ENCODE measurements around the gene SAMD4A.
A peak's percentile ranks its signal among the peaks of the same experiment; 100 is the strongest.
"Not testable (repeated sequence)": the region's sequence is repeated elsewhere in the genome, so short reads cannot be mapped to it uniquely, and the experiment has no call there.

Gene SAMD4A

GRCh38 chr14:54796961-54797360, 230.0 kb downstream of the SAMD4A start:
- no peak overlapping the region for H3K4me3 ChIP-seq (ENCODE audit: control insufficient read depth, low read depth, low read length)
- DNase-seq (ENCODE audit: low read depth) = peak; percentile 84
- TF ChIP-seq, protein P1, sequence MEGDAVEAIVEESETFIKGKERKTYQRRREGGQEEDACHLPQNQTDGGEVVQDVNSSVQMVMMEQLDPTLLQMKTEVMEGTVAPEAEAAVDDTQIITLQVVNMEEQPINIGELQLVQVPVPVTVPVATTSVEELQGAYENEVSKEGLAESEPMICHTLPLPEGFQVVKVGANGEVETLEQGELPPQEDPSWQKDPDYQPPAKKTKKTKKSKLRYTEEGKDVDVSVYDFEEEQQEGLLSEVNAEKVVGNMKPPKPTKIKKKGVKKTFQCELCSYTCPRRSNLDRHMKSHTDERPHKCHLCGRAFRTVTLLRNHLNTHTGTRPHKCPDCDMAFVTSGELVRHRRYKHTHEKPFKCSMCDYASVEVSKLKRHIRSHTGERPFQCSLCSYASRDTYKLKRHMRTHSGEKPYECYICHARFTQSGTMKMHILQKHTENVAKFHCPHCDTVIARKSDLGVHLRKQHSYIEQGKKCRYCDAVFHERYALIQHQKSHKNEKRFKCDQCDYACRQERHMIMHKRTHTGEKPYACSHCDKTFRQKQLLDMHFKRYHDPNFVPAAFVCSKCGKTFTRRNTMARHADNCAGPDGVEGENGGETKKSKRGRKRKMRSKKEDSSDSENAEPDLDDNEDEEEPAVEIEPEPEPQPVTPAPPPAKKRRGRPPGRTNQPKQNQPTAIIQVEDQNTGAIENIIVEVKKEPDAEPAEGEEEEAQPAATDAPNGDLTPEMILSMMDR (conservative IDR thresholded peaks at IDR 0.05; ENCODE audit: control insufficient read depth, insufficient read depth, low read depth, low read length) = no peak

DNA sequence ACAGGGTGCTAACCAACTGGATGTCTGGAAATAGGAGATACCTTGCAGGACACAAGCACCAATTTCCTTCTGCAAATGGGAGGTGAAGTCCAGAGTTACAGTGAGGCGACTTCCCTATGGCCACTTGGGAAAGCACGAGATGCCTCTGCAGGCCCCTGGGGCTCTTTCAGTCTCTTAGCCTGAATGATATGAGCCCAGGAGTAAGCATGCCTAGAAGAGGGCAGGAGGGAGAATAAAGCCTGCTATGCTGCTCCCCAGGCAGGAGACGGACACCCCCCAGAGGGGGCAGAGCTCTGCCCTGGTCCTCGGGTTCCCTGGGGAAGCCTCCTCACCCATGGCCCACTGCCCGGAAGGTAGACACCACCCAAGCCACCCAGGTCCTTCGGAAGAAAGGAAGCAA, 230.6 kb downstream of the SAMD4A start:
- H3K4me3 ChIP-seq (ENCODE audit: control insufficient read depth, low read depth, low read length) = no peak overlapping the region
- TF ChIP-seq, protein P1 (conservative IDR thresholded peaks at IDR 0.05; ENCODE audit: control insufficient read depth, insufficient read depth, low read depth, low read length) = no peak
- no peak for DNase-seq (ENCODE audit: low read depth)

GRCh38 chr14:54797986-54798385, 231.1 kb downstream of the SAMD4A start:
- no peak for DNase-seq (ENCODE audit: low read depth)
- H3K4me3 ChIP-seq (ENCODE audit: control insufficient read depth, low read depth, low read length) = no peak overlapping the region
- TF ChIP-seq, protein P1 (conservative IDR thresholded peaks at IDR 0.05; ENCODE audit: control insufficient read depth, insufficient read depth, low read depth, low read length) = no peak

GRCh38 chr14:54798465-54799124, 231.7 kb downstream of the SAMD4A start:
- no peak overlapping the region for H3K4me3 ChIP-seq (ENCODE audit: control insufficient read depth, low read depth, low read length)
- DNase-seq (ENCODE audit: low read depth) = no peak
- TF ChIP-seq, protein P1 (conservative IDR thresholded peaks at IDR 0.05; ENCODE audit: control insufficient read depth, insufficient read depth, low read depth, low read length) = no peak

DNA sequence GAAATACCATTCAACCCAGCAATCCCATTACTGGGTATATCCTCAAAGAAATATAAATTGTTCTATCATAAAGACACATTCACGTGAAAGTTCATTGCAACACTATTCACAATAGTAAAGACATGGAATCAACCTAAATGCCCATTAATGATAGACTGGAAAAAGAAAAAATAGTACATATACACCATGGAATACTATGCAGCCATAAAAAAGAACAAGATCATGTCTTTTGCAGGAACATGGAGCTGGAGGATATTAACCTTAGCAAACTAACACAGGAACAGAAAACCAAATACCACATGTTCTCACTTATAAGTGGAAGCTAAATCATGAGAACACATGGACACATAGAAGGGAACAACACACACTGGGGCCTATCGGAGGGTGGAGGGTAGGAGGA, 234.6 kb downstream of the SAMD4A start:
- not testable (repeated sequence) for H3K4me3 ChIP-seq (ENCODE audit: control insufficient read depth, low read depth, low read length); DNase-seq (ENCODE audit: low read depth)

GRCh38 chr14:54803396-54803795, 236.5 kb downstream of the SAMD4A start:
- no peak for DNase-seq (ENCODE audit: low read depth)
- TF ChIP-seq, protein P1 (conservative IDR thresholded peaks at IDR 0.05; ENCODE audit: control insufficient read depth, insufficient read depth, low read depth, low read length) = no peak
- no peak overlapping the region for H3K4me3 ChIP-seq (ENCODE audit: control insufficient read depth, low read depth, low read length)

DNA sequence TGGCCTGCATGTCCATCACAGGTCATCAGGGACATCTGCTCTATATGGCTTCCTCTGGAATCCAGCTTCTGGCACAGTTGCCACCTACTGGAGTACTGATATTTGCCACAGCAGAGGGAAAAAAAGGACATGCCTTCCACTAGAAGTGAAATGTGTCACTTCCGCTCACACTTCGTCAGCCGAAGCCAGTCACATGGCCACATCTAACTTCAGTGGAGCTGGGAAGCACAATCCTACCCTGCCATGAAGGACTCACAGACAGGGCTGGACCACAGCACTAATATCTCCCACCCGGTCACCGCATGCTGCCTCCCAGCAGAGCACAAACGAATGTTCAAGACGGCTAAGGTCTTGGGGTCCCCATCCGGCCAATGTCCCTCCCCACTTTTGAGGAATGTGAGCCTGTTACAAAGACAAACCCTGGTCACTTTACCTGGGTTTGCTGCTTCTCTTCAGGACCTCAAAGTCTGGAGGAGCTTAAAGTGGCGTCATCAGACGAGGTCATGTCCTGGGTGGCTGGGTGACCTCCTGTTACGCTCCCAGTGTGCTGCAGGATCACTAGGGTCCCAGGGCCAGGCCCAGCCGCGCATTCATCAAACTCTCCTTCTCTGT, 237.1 kb downstream of the SAMD4A start:
- TF ChIP-seq, protein P1 (conservative IDR thresholded peaks at IDR 0.05; ENCODE audit: control insufficient read depth, insufficient read depth, low read depth, low read length) = no peak
- H3K4me3 ChIP-seq (ENCODE audit: control insufficient read depth, low read depth, low read length) = no peak overlapping the region

More for the DNA sequence above, 237.1 kb downstream of the SAMD4A start:
- no peak for DNase-seq (ENCODE audit: low read depth)
